Epithelial cell of esophagus (primary cell): ENCODE data around the gene EPHA5.

Experiments used
- DNase-seq: peaks from one replicate; pipeline ENCODE4 v3.0.0; 2010; ENCODE audit warnings: low read depth
- H3K4me3 ChIP-seq: 2 replicates; pipeline ENCODE4 v1.5.1; 2011; ENCODE audit warnings: mild to moderate bottlenecking, low read length, control low read depth
- CTCF ChIP-seq: IDR thresholded peaks from 2 replicates; pipeline ENCODE4 v1.5.1; 2011; ENCODE audit warnings: low read depth, mild to moderate bottlenecking, low read length, control low read depth, inconsistent platforms; ENCODE audit not compliant: insufficient read depth; ENCODE audit errors: missing control alignments

The EPHA5 gene

DNA sequence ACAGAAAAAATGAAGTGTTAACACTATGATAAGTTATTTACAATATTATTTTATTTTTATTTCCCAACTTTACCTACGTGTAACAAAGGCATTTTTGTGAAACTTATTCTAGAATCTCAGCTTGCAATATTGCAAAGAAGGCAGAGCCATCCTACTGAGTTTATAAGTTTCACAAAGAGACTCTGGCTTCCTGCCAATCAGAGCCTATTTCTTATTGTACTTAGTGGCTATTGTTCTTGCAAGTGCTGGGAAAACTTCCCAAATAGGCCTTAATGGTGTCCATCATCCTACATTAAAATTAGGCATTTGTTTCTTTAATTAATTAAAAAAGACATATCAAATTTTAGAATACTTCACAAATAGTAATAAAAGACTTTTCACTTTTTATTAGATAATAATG lies 233.2 kb downstream of the EPHA5 start:
- no peak overlapping the region for H3K4me3 ChIP-seq
- no peak for TF ChIP-seq CTCF
- DNase-seq = peak; percentile 3

DNA sequence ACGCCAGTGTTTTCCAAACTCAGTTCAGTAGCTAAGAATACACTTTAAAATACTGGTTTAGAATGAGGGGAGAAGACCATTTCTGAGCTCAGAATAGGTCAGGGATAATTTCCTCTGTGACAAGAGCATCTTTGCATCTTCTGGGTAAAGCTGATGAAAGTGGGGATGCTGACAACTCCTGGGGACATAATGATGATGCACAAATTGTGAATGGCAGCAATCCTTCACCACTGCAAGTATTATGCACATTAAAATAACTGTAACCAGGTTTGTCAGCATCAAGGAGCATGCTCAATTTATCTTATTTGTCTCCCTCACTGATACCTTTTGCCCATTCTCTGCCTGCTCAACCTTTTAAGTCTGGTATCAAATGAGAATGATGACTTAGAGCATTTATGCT lies 248.2 kb downstream of the EPHA5 start:
- no peak for DNase-seq
- TF ChIP-seq CTCF = no peak
- no peak overlapping the region for H3K4me3 ChIP-seq

DNA sequence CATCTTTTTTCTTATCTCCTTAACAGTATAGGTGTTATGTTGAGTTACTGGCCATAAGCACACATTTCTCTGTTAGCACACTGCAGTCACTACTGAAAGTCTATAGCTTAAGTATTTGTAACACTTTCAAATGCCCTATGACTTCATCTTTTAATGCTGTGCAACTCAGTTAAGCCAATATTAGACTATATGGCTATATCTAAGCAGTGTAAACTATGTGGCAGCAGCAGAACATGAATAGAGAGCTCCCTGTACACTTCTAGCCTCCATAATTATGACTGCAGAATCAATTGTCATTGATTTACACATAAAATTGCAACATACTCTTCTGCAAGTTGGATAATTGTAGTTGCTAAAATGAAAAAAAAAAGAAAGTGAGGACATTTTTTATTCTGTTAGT lies 250.3 kb downstream of the EPHA5 start:
- DNase-seq = no peak
- H3K4me3 ChIP-seq = no peak overlapping the region
- TF ChIP-seq CTCF = no peak

DNA sequence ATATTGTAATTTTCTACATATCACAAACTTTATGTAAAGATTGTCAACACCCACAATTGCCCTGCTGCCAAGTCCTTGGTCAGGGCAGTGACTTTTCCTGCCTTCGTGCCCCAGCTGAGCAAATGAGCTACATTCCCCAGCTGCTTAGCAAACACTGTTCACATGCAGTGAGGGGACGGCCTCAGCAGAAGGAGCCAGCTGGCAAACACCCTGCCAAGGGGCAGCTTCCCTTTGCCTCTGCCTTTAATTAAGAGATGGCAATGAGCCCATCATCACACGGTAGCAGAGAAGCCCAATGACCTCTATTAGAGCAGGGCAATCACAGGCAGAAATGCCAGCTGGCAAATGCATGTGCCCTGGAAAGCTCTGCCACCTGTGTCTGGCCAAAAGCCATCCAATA lies 253.4 kb downstream of the EPHA5 start:
- no peak overlapping the region for H3K4me3 ChIP-seq
- DNase-seq = no peak
- no peak for TF ChIP-seq CTCF

DNA sequence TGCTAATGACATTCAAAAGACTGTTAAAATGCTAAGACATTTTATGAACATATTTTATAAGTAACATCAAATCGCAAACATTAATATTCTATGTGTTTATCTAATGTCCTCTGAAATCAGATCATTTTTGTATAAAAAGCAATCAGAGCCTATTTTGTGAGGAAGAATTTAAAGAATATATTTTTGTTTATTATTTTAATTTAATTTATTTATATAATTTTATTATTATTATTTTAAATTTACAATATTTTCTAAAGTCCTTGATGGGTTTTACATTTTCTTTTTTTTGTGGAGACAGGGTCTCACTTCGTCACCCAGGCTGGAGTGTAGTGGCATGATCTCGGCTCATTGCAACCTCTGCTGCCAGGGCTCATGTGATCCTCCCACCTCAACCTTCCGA lies 262.8 kb downstream of the EPHA5 start:
- DNase-seq = no peak
- TF ChIP-seq CTCF = no peak
- no peak overlapping the region for H3K4me3 ChIP-seq

DNA sequence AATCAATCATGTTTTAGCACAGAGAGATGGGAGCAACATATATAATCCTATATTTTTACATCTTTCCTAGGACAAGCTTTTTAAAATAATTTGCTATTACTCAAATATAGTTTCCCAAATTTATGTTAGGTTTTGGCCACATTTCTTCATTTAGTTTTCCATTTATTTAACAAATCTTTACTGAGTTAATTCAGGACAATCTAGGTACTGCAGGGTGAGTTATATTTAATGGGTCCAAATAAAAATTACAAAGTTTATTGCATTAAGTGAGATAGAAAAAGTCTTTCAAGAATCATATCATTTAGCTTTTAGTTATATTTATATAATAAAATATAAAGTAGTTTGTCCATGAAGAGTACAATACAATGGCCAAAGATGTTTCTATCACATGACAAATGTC lies 269.2 kb downstream of the EPHA5 start:
- no peak overlapping the region for H3K4me3 ChIP-seq
- no peak for TF ChIP-seq CTCF
- no peak for DNase-seq

- TF ChIP-seq CTCF = no peak
- DNase-seq = no peak
These were observed 271.2 kb downstream of the EPHA5 start for GRCh38 chr4:65399084-65399483.

More at GRCh38 chr4:65399084-65399483, 271.2 kb downstream of the EPHA5 start:
- no peak overlapping the region for H3K4me3 ChIP-seq
